Sciatic nerve (tissue), 2 donors: ENCODE measurements around the gene NLRP10. TPM values are rescaled to one million over a fixed set of nuclear protein-coding genes. Genes with fewer than 3 reads are reported as not detected.

Source experiments
- ATAC-seq: fragments of 200-7000 bp; cut with Tn5 transposase; one replicate; pipeline ENCODE4 v1.9.1; 2020; ENCODE audit warnings: mild to moderate bottlenecking, moderate library complexity
- DNase-seq: peaks from one replicate; pipeline ENCODE4 v3.0.0-alpha.2; 2020; ENCODE audit warnings: low spot score
- intact Hi-C: fragments of 100-400 bp; cut with DNase I; formaldehyde crosslinking; loops from one replicate; pipeline ENCODE4 v1.14.2; 2022
- total RNA-seq: library from RNA; stranded (reverse); fragmentation: NEBNext Ultra II Directional; extraction: Animal tissue kit (Norgen Biotek cat#: 25700); gene quantifications from one replicate; pipeline ENCODE4 v1.2.1, GENCODE V29; 2021
- donor health status: DM: no; HTN: no; CAD: no.
- donor health status: DM: no; HTN: no; CAD: no.

Gene NLRP10
- total RNA-seq, 1 donor from 2014 or later = not detected

- intact Hi-C loops = no loop called here
- ATAC-seq (no peak), DNase-seq (no peak)
Observed at GRCh38 chr11:7981619-7982157, 16.4 kb upstream of the NLRP10 start.

- no peak for ATAC-seq
- intact Hi-C loops = no loop called here
- DNase-seq = no peak
Observed at GRCh38 chr11:7977232-7977917, 12.1 kb upstream of the NLRP10 start.

GRCh38 chr11:7974668-7975067, 9.4 kb upstream of the NLRP10 start:
- ATAC-seq (no peak), DNase-seq (no peak)
- intact Hi-C loops = no loop called here

- ATAC-seq (no peak), DNase-seq (no peak)
- intact Hi-C loops = no loop called here
Observed at GRCh38 chr11:7973011-7973410, 7.8 kb upstream of the NLRP10 start.

- intact Hi-C loops = no loop called here
- no peak for DNase-seq
Observed at GRCh38 chr11:7971846-7972245, 6.6 kb upstream of the NLRP10 start.

GRCh38 chr11:7969756-7970646, 4.8 kb upstream of the NLRP10 start:
- DNase-seq = no peak
- ATAC-seq = no peak
- intact Hi-C loops = no loop called here

More at GRCh38 chr11:7971846-7972245, 6.6 kb upstream of the NLRP10 start:
- no peak for ATAC-seq

- intact Hi-C loops = no loop called here
- ATAC-seq = no peak
- DNase-seq = no peak
Observed at GRCh38 chr11:7968686-7969085, 3.4 kb upstream of the NLRP10 start.

- intact Hi-C loops = no loop called here
- no peak for ATAC-seq
- no peak for DNase-seq
Observed at GRCh38 chr11:7967826-7968225, 2.6 kb upstream of the NLRP10 start.

GRCh38 chr11:7967097-7967496, 1.9 kb upstream of the NLRP10 start:
- no peak for ATAC-seq
- intact Hi-C loops = no loop called here
- no peak for DNase-seq

- ATAC-seq (no peak), DNase-seq (no peak)
- intact Hi-C loops = no loop called here
Observed at GRCh38 chr11:7964873-7965272, 374 bp downstream of the NLRP10 start.

- DNase-seq = no peak
- no peak for ATAC-seq
- intact Hi-C loops = no loop called here
Observed at GRCh38 chr11:7964261-7964660, 986 bp downstream of the NLRP10 start.

- DNase-seq = no peak
- intact Hi-C loops = no loop called here
- no peak for ATAC-seq
Observed at GRCh38 chr11:7955191-7955590, 10.1 kb downstream of the NLRP10 start.

- intact Hi-C loops = no loop called here
- DNase-seq (no peak), ATAC-seq (no peak)
Observed at GRCh38 chr11:7949934-7950333, 15.3 kb downstream of the NLRP10 start.

- no peak for DNase-seq
- no peak for ATAC-seq
- intact Hi-C loops = no loop called here
Observed at GRCh38 chr11:7944123-7944522, 21.1 kb downstream of the NLRP10 start.

GRCh38 chr11:7941608-7942007, 23.6 kb downstream of the NLRP10 start, which contains the start of gene OR10A3:
Gene OR10A3, minus strand, starts transcription at chr11:7941708. Its CDS starts 2,188 bp downstream, at chr11:7939520.
- no peak for ATAC-seq
- no peak for DNase-seq
- intact Hi-C loops = no loop called here

GRCh38 chr11:7941146-7941545, 24.1 kb downstream of the NLRP10 start:
- intact Hi-C loops = no loop called here
- no peak for ATAC-seq
- no peak for DNase-seq

- no peak for ATAC-seq
- intact Hi-C loops = no loop called here
- no peak for DNase-seq
Observed at GRCh38 chr11:7936615-7937014, 28.6 kb downstream of the NLRP10 start.

GRCh38 chr11:7931168-7931567, 34.1 kb downstream of the NLRP10 start, which contains the start of gene OR10A6:
Gene OR10A6, minus strand, starts transcription at chr11:7931268. Its CDS starts 2,606 bp downstream, at chr11:7928662.
- ATAC-seq (no peak), DNase-seq (no peak)
- intact Hi-C loops = no loop called here

- ATAC-seq = no peak
- intact Hi-C loops = no loop called here
- no peak for DNase-seq
Observed at GRCh38 chr11:7927635-7928034, 37.6 kb downstream of the NLRP10 start.

- no peak for ATAC-seq
- DNase-seq = no peak
- intact Hi-C loops = no loop called here
Observed at GRCh38 chr11:7924536-7924935, 40.7 kb downstream of the NLRP10 start.
